SKM-1 treated with dmso at 0.1 percent for 144 hours (cell line): ENCODE results near the gene CHST8.

ENCODE experiments used
- DNase-seq: peaks from one replicate; lab custom pipeline; 2025; ENCODE audit not compliant: unreplicated experiment; lab: John Stamatoyannopoulos, UW

CHST8 gene

GRCh38 chr19:33734913-33735312 is 113.2 kb downstream of the CHST8 start:
- DNase-seq = no peak

- no peak for DNase-seq
Observed at GRCh38 chr19:33736158-33736557, 114.4 kb downstream of the CHST8 start.

DNA sequence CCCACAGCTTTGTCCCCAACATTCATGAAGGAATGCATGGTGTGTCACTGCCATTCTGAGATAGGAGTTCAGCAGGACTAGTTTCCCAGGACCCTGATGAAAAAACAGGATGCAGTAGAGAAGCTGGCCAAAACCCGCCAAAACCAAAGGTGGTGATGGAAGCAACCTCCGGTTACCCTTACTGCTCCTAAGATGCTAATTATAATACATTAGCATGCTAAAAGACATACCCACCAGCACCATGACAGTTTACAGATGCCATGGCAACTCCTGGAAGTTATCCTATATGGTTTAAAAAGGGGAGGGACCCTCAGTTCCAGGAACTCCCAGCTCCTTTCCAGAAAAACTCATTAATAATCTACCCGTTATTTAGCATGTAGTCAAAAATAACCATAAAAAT is 115.0 kb downstream of the CHST8 start:
- no peak for DNase-seq

DNA sequence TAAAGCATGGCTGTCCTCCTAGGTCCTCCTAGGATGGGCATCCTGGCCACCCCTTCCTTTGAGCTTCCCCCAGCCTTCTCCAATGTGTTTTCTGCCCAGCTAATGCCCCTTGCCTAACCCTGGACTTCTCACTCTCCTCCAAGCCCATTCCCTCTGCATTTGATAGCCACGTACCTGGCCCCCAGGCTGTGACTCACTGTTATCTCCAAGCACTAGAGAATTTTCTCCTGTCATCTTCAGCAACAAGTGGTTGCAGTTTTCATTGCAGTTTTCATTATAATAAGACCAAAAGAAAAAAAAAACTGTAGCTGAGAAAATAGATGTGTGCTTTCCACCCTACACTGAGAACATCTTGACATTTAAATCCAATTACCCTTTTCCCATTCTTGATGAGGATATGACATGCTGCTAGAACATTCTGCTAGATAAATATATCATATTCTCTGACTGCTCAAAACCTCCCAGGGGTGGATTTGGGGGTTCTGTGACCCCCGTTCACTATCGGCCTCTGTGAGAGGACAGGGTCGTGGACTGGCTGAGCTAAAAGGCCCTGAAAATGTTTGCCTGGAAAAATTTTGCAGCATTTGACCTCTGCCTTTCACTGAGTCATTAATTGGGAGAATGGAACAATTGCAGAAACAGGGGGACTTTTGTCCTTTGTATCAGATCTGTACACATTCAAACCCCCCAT is 116.1 kb downstream of the CHST8 start:
- DNase-seq = no peak

DNA sequence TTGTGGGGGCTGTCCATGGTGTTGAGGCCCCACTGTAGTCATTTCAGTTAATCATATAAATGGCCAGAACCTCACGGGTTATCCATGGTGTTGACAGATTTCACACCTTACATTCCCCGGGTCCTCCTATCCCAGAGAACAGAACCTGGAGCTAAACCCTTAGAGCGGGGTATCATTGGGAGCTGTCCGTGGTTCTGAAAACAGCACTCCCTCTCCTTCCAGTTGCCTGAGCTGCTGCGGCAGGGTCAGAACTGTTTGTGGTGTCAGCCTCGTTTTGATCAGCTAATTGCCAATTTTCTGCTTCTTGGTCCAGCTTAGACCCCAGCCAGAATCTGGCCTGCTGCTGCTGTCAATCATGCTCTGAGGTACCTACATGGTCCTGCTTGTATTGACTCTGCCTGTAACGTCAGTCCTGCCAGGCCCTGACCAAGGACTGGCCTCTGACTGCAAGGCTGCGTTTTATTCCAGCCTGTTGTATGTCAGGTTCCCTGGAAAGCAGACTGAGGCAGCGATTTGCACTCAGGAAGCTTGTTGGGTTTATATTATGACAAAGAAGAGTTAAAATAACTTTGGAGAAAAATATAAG is 119.2 kb downstream of the CHST8 start:
- DNase-seq = no peak

DNA sequence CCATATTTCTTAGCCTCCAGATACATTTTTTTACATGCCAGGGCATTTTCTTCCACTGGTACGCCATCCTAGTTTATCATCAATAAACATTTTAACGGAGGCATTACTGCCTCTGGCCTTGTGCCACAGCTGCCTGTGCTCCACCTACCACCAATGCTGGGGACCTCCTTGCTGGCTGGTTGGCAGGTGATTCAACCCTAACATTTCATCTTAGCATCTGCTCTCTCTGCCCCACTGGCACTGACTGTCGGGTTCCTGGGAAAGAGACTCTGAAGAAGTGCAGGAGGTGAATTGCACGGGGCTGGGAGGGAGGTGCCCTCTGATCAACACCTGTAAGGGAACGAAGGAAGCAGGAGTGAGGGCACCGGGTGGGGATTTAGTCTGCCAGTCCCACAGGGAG is 123.5 kb downstream of the CHST8 start:
- DNase-seq = no peak

- no peak for DNase-seq
Observed at GRCh38 chr19:33746159-33746558, 124.4 kb downstream of the CHST8 start.

GRCh38 chr19:33747273-33747672 is 125.5 kb downstream of the CHST8 start:
- DNase-seq = no peak

DNA sequence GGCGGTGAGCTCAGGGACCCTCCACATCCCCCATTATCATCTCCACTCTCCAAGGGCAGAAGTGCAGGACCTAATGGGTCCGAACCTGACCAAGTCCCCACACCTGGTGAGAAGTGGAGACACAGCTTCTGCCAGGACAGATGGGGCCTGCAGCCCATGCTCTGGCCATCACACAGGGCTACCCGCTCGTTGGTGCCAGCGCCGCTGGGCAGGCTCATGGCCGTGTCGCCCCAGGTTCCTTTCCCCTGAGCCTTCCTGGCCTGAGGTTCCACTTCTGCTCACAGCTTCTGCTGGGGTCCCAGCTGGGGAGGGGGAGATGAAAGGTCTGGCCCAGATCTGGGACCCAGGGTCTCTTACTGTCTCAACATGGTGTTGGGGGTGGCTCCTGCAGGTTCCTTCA is 126.5 kb downstream of the CHST8 start:
- no peak for DNase-seq

DNA sequence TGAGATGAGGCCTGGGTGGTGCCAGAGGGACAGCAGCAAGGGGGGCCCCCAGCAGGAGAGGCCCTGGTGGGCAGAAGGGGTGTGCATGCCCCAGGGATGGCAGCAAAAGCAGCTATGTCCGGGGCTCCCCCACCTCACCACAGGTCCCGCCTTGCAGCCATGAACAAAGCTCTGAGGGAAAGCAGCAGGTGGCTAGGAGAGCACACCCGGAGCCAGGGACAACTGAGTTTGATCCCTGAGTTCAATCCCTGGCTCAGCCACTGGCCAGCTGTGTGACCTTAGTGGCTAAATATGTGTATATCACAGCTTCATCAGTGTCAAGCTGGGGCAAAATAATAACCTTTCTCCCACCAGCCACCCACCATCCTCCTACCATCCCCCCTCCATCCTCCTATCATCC is 127.3 kb downstream of the CHST8 start:
- no peak for DNase-seq

DNA sequence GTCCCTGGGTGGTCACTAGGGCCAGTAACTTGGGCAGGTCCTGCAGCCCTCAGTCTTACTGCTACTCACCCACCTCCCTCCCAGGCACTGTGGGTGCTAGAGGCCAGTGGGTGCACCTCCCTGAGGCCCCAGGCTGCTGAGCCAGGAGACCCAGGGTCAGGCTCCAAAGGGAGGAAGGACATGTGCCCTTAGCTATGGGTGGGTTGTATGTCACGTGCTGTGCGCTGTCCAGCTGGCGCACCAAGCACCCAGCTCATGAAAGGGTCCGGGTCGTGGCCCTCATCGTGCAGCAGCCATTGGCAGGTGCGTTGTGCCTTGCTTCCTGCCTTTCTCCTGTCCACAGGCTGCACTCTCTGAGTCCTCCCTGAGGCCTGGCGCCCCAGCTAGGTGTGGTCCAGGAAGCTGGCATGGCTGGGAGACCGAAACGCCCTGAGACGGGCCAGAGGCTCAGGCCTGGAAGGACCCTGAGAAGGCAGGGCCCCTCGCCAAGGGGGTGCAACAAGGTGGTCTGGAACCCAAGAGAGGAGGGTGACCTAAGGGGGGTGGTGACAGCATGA is 127.9 kb downstream of the CHST8 start:
- no peak for DNase-seq

GRCh38 chr19:33750587-33751435 is 129.1 kb downstream of the CHST8 start:
- no peak for DNase-seq

DNA sequence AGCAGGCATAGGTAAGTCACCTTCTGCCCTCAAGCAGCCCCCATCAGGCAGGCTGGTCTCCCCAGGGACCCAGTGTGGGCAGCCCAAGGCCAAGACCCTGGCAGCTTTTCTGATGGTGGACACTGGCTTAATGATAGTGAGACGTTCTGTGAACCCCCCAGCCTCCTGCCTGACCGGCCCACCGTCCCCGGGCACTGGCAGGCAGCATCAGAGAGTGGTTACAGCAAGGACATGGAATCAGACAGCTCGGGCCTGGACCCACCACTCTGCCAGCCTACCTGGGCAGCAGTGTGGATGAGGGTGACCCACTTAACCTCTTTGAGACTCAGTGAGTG is 129.7 kb downstream of the CHST8 start:
- no peak for DNase-seq

DNA sequence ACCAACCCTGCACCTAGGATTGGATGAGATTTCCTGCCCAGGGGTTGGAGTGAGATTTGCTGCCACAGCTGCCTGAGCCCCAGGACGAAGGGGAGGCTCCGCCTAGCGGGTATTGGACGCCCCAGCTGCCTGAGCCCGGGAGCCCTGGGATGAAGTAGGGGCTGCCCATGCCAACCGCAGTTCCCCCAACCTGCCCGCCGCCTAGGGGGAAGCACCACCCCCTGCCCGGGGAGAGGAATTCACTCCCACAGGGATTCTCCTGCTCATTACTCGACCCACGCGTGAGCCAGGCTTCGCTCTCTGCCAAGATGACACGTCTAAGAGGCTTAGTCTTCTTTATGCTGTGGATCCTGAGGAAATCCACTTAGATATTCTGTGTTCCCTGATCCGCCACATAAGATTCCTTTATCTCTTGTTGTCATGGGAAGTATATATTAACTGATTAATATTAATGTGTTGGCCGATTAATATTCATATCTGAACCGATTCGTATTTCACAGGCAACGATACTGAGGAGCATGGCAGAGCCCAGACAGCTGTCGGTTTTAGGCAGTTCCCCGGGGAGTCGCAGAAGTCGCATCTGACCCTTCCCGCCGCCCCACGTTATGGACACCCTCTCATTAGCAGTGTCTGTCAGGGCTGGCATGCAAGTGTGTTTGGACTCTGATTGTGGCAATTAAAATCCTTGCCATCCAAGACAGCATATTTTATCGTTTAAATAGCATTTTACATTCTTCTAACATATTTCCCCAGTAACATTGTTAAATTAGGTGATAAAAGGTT is 130.5 kb downstream of the CHST8 start:
- DNase-seq = no peak

DNA sequence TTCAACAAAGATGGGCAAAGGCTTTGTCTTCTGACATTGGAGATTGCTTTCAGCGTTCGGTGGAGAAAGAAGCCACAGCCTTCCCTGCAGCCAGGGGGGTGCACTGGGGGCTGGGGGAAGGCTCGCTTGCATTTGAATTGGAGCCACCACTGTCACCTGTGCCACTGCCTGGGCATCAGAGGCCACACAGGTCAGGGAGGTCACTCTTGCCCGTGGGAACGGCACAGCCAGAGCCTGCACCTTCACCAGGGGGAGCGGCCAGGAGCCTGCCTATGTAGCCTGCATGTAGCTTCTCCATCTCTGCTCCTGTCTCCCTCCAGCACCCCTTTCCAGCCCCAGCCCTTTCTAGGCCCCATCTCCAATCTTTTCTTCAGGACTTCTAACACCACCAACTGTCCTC is 131.2 kb downstream of the CHST8 start:
- no peak for DNase-seq

DNA sequence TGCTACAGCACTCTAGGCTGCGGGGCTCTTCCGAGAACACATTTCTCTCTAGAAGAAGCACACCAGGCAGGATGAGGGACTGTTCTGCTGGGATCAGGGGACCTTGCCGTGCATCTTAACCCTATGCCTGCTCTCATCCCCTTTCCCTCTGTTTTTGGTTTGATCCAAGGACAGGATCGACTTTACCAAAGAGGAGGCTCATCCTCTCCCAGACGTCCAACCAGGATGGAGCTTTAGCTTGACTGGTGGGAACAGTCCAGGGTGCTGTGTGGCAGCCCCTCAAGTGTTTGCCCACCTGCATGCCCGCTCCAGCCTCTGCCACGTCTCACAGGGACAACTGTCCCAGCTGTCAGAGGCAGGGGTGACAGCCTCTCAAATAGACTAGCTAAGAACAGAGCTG is 132.6 kb downstream of the CHST8 start:
- no peak for DNase-seq

- DNase-seq = no peak
Observed at GRCh38 chr19:33755099-33756035, 133.6 kb downstream of the CHST8 start.

GRCh38 chr19:33756177-33756576 is 134.4 kb downstream of the CHST8 start:
- no peak for DNase-seq

DNA sequence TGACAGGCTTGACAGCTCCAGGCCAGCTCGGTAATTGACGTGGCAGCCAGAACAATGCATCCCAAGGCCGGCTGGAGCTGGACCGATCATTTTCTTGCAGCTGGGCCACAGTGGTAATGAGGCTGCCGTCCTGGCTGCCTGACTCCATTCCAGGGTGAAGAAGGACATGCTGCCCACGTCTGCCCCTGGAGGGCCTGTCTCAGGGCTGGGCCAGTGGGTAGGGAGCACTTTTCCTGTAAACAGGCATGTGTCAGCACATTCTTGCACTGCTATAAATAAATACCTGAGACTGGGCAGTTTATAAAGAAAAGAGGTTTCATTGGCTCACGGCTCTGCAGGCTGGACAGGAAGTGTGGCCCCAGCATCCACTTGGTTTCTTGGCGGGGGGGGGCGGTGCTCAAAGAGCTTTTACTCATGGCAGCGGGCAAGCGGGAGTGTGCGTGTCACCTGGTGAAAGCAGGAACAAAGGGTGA is 136.8 kb downstream of the CHST8 start:
- no peak for DNase-seq

- DNase-seq = no peak
Observed at GRCh38 chr19:33759356-33759755, 137.6 kb downstream of the CHST8 start.
